Neural progenitor cell (in vitro differentiated cells): Measurements from ENCODE around the gene AMOTL2. TPM values are rescaled to one million over a fixed set of nuclear protein-coding genes. Genes with fewer than 3 reads are reported as not detected.

Source experiments
- DNase-seq: peaks from one replicate; pipeline ENCODE4 v3.0.0-alpha.2; 2016; ENCODE audit warnings: low spot score
- H2AFZ ChIP-seq: fragments of 200-600 bp; sonication (generic); replicated peaks from 2 replicates; pipeline ENCODE4 v1.6.1; 2016; ENCODE audit warnings: antibody characterized with exemption
- H3F3A ChIP-seq: fragments of 200-600 bp; sonication (generic); 2 replicates; pipeline ENCODE4 v1.6.1; 2016; ENCODE audit warnings: antibody characterized with exemption, low read depth
- H3K27ac ChIP-seq: fragments of 200-600 bp; sonication (generic); 2 replicates; pipeline ENCODE4 v1.5.1; 2016; ENCODE audit warnings: mild to moderate bottlenecking
- H3K27me3 ChIP-seq: fragments of 200-600 bp; sonication (generic); 2 replicates; pipeline ENCODE4 v1.6.1; 2016; ENCODE audit warnings: mild to moderate bottlenecking, moderate library complexity
- H3K36me3 ChIP-seq: fragments of 200-600 bp; sonication (generic); 2 replicates; pipeline ENCODE4 v1.5.1; 2016
- H3K4me1 ChIP-seq: fragments of 200-600 bp; sonication (generic); 2 replicates; pipeline ENCODE4 v1.6.1; 2016; ENCODE audit warnings: mixed run types
- H3K4me2 ChIP-seq: fragments of 200-600 bp; sonication (generic); 2 replicates; pipeline ENCODE4 v1.6.1; 2016
- H3K4me3 ChIP-seq: fragments of 200-600 bp; sonication (generic); 2 replicates; pipeline ENCODE4 v1.5.1; 2016
- H3K79me2 ChIP-seq: fragments of 200-600 bp; sonication (generic); 2 replicates; pipeline ENCODE4 v1.6.1; 2016; ENCODE audit warnings: low read depth
- H3K9ac ChIP-seq: fragments of 200-600 bp; sonication (generic); 2 replicates; pipeline ENCODE4 v1.6.1; 2016
- H3K9me3 ChIP-seq: fragments of 200-600 bp; sonication (generic); 2 replicates; pipeline ENCODE4 v1.5.1; 2016; ENCODE audit warnings: low read depth
- H4K20me1 ChIP-seq: fragments of 200-600 bp; sonication (generic); 2 replicates; pipeline ENCODE4 v1.6.1; 2016; ENCODE audit warnings: low read depth
- H3K27ac Mint-ChIP-seq: 3 replicates; pipeline ENCODE4 v1.8.0; 2021; ENCODE audit warnings: mixed read lengths
- H3K27me3 Mint-ChIP-seq: 2 replicates; pipeline ENCODE4 v1.8.0; 2022; ENCODE audit warnings: low read depth, mild to moderate bottlenecking, inconsistent platforms, moderate library complexity, mixed read lengths; ENCODE audit not compliant: insufficient read depth
- H3K36me3 Mint-ChIP-seq: 3 replicates; pipeline ENCODE4 v1.8.0; 2021; ENCODE audit warnings: mixed read lengths
- H3K4me1 Mint-ChIP-seq: 3 replicates; pipeline ENCODE4 v1.8.0; 2021; ENCODE audit warnings: mixed read lengths
- H3K4me3 Mint-ChIP-seq: 3 replicates; pipeline ENCODE4 v1.8.0; 2021; ENCODE audit warnings: mild to moderate bottlenecking, moderate library complexity, mixed read lengths
- H3K9me3 Mint-ChIP-seq: 3 replicates; pipeline ENCODE4 v1.8.0; 2020; ENCODE audit warnings: mixed read lengths
- EZH2 ChIP-seq: fragments of 200-600 bp; sonication (generic); IDR thresholded peaks from 2 replicates; pipeline ENCODE4 v1.6.1; 2017; ENCODE audit warnings: antibody characterized with exemption, mild to moderate bottlenecking, moderate library complexity
- EZH2phosphoT487 ChIP-seq: fragments of 200-600 bp; sonication (generic); IDR thresholded peaks from 2 replicates; pipeline ENCODE4 v1.6.1; 2017; ENCODE audit warnings: antibody characterized with exemption
- total RNA-seq: library from RNA; depleted of rRNA; stranded (reverse); fragments of >200 nt; gene quantifications from 2 replicates; pipeline ENCODE4 v1.2.3, GENCODE V29; 2015; ENCODE audit warnings: low replicate concordance
- TF ChIP-seq, protein P1 (sequence below): fragments of 200-600 bp; sonication (generic); IDR thresholded peaks from 2 replicates; pipeline ENCODE4 v1.5.1; 2017; ENCODE audit warnings: antibody characterized with exemption, mild to moderate bottlenecking

Gene AMOTL2
- total RNA-seq, 1 donor from 2014 or later = 62.9 TPM

DNA sequence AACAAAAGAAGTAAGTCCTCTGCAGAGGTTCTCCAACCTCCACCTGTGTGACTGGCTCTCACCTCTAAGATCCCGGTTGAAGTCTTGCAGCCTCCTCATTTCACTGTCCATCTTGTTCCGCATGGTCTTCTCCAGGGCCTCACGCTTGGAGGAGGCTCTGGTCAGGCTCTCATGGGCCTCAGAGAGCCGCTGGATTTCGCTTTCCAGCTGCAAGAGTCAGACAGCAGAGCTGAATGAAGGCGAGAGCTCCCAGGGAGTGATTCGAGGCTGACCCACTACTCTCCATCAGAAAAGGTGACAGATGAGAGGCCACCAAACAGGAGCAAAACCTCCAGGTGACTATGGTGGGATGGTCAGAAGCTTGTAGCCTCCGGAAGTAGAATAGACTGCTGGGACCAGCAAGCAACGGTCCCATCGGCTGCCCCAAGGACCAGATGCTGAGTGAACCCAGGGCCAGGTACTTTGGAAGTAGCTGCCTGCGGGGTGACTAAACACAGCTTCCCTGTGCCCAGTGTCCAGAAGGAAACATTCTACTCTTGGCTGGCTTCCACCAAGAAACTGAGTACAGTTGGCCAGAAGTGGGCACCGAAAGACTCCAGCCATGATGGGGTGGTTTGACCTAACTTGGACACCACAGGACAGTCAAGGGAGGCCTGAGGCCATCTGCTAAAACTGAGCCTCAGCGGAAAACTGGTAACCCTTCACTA, 7.9 kb downstream of the AMOTL2 start:
- no peak for DNase-seq
- no peak overlapping the region for H3K4me2 ChIP-seq

DNA sequence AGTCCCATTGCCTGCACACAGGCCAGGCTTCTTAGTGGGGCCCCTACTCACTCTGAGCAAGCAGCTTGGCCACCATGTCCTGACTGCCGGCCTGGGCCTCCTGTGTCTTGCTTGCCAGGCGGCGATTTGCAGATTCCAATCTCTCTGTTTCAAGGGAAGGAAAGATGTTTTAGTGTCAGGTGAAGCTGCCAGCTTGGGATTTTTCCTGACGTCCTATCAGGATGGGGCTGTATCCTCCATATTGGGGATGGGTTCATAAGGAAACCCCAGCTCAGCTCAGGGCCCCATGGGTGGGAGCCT, 8.5 kb downstream of the AMOTL2 start:
- peaks cover 74% of the 10 kb centered on the region for H3K79me2 ChIP-seq
- H3K27me3 Mint-ChIP-seq = peaks cover 4% of the 10 kb centered on the region
- peak overlapping the region; percentile 72 for H3K27ac Mint-ChIP-seq
- H3K9me3 Mint-ChIP-seq = no peaks in the 10 kb centered on the region
- TF ChIP-seq EZH2 (no peak), EZH2phosphoT487 (no peak)
- TF ChIP-seq, protein P1, sequence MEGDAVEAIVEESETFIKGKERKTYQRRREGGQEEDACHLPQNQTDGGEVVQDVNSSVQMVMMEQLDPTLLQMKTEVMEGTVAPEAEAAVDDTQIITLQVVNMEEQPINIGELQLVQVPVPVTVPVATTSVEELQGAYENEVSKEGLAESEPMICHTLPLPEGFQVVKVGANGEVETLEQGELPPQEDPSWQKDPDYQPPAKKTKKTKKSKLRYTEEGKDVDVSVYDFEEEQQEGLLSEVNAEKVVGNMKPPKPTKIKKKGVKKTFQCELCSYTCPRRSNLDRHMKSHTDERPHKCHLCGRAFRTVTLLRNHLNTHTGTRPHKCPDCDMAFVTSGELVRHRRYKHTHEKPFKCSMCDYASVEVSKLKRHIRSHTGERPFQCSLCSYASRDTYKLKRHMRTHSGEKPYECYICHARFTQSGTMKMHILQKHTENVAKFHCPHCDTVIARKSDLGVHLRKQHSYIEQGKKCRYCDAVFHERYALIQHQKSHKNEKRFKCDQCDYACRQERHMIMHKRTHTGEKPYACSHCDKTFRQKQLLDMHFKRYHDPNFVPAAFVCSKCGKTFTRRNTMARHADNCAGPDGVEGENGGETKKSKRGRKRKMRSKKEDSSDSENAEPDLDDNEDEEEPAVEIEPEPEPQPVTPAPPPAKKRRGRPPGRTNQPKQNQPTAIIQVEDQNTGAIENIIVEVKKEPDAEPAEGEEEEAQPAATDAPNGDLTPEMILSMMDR = no peak
- H3K36me3 Mint-ChIP-seq = peaks cover 43% of the 10 kb centered on the region
- no peak overlapping the region for H3K9ac ChIP-seq
- H3K4me2 ChIP-seq = no peak overlapping the region
- peak overlapping the region; percentile 38 for H3K4me3 Mint-ChIP-seq
- no peak overlapping the region for H3K4me3 ChIP-seq
- H3K9me3 ChIP-seq = no peaks in the 10 kb centered on the region
- DNase-seq = no peak
- peak overlapping the region; percentile 53 for H3K27ac ChIP-seq
- H4K20me1 ChIP-seq = peaks cover 98% of the 10 kb centered on the region
- H3K36me3 ChIP-seq = peaks cover 22% of the 10 kb centered on the region
- H3K27me3 ChIP-seq = no peaks in the 10 kb centered on the region
- H2AFZ ChIP-seq = no peak overlapping the region
- H3K4me1 Mint-ChIP-seq = peaks cover 47% of the 10 kb centered on the region
- peaks cover 50% of the 10 kb centered on the region for H3F3A ChIP-seq
- peaks cover 46% of the 10 kb centered on the region for H3K4me1 ChIP-seq

More for the DNA sequence above, 7.9 kb downstream of the AMOTL2 start:
- peaks cover 98% of the 10 kb centered on the region for H4K20me1 ChIP-seq
- no peak overlapping the region for H3K4me3 Mint-ChIP-seq
- H3K36me3 ChIP-seq = peaks cover 23% of the 10 kb centered on the region
- peaks cover 50% of the 10 kb centered on the region for H3K4me1 ChIP-seq
- no peak overlapping the region for H2AFZ ChIP-seq
- no peaks in the 10 kb centered on the region for H3K9me3 ChIP-seq
- peaks cover 49% of the 10 kb centered on the region for H3K4me1 Mint-ChIP-seq
- no peak overlapping the region for H3K9ac ChIP-seq
- no peak overlapping the region for H3K4me3 ChIP-seq
- H3K27ac ChIP-seq = peak overlapping the region; percentile 53
- TF ChIP-seq, protein P1 = no peak
- TF ChIP-seq EZH2 (no peak), EZH2phosphoT487 (no peak)
- H3K9me3 Mint-ChIP-seq = no peaks in the 10 kb centered on the region
- H3K27me3 Mint-ChIP-seq = peaks cover 6% of the 10 kb centered on the region
- H3K27me3 ChIP-seq = no peaks in the 10 kb centered on the region
- peaks cover 54% of the 10 kb centered on the region for H3F3A ChIP-seq
- H3K36me3 Mint-ChIP-seq = peaks cover 45% of the 10 kb centered on the region
- peaks cover 76% of the 10 kb centered on the region for H3K79me2 ChIP-seq
- no peak overlapping the region for H3K27ac Mint-ChIP-seq

DNA sequence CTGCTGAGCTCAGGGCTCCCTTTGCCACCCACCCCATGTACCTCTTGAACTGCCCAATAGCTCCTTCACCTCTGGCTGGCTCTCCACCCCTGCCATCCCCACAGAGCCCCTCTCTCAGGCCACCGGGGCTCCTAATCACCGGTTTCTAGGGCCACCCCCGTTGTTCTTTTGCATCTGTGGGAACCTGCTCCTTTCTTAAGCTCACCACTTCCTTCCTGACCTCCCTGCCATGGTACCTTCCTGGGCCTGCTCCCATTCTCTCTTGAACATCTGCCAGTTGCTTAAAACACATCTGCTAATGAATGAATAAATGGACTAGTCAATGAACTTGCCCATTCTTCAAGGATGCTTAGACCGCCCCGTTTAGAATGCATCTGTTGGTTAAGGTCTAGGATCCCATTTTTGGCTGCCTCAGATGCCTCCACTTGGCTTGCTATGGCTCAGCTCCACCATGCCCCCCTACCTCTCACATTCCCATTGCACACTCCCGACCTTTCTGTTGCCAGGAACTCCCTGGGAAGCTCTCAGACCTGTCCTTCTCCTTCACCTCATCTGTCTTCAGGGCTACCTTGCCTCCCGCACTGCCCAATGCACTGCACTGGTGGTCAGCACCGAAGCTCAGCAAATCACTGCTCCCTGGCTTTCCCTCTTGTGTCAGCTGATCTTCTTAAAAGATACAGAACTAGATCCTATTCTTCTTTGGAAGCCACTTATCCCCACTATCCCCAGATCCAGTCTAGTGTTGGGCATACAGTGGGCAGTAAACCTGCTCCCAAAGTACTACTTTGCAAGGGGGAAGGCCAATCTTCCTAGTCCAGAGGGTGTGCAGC, 9.1 kb downstream of the AMOTL2 start:
- peak; percentile 4 for DNase-seq
- H3K4me1 ChIP-seq = peaks cover 40% of the 10 kb centered on the region
- H3K27ac ChIP-seq = peak overlapping the region; percentile 77
- no peak overlapping the region for H2AFZ ChIP-seq
- H3K27me3 ChIP-seq = no peaks in the 10 kb centered on the region
- peaks cover 48% of the 10 kb centered on the region for H3K36me3 Mint-ChIP-seq
- H3K9me3 ChIP-seq = no peaks in the 10 kb centered on the region
- H3K4me1 Mint-ChIP-seq = peaks cover 51% of the 10 kb centered on the region
- H3K27me3 Mint-ChIP-seq = peaks cover 4% of the 10 kb centered on the region
- no peaks in the 10 kb centered on the region for H3K9me3 Mint-ChIP-seq
- peak overlapping the region; percentile 38 for H3K4me3 Mint-ChIP-seq
- TF ChIP-seq, protein P1 = no peak
- TF ChIP-seq EZH2 (no peak), EZH2phosphoT487 (no peak)
- peak overlapping the region; percentile 75 for H3K4me2 ChIP-seq
- H3K79me2 ChIP-seq = peaks cover 70% of the 10 kb centered on the region
- peak overlapping the region; percentile 27 for H3K4me3 ChIP-seq
- no peak overlapping the region for H3K9ac ChIP-seq
- peak overlapping the region; percentile 97 for H3K27ac Mint-ChIP-seq
- H4K20me1 ChIP-seq = peaks cover 98% of the 10 kb centered on the region
- peaks cover 46% of the 10 kb centered on the region for H3F3A ChIP-seq
- peaks cover 16% of the 10 kb centered on the region for H3K36me3 ChIP-seq
